ENCODE measurements around the gene ARHGAP8. TPM values are rescaled to one million over a fixed set of nuclear protein-coding genes. Genes with fewer than 3 reads are reported as not detected.
"Not testable (repeated sequence)": the region's sequence is repeated elsewhere in the genome, so short reads cannot be mapped to it uniquely, and the experiment has no call there.

The ARHGAP8 gene
- total RNA-seq, 1 donor from 2014 or later, result 46.7 TPM

- DNase-seq (ENCODE audit: low spot score), result not testable (repeated sequence)
These were observed 106.4 kb downstream of the ARHGAP8 start for GRCh38 chr22:44858819-44859218.

- DNase-seq (ENCODE audit: low spot score), result no peak
These were observed 107.3 kb downstream of the ARHGAP8 start for GRCh38 chr22:44859641-44860040.

GRCh38 chr22:44860311-44860710 lies 107.9 kb downstream of the ARHGAP8 start:
- DNase-seq (ENCODE audit: low spot score), result no peak

GRCh38 chr22:44861245-44861644 lies 108.9 kb downstream of the ARHGAP8 start:
- no peak for DNase-seq (ENCODE audit: low spot score)

DNA sequence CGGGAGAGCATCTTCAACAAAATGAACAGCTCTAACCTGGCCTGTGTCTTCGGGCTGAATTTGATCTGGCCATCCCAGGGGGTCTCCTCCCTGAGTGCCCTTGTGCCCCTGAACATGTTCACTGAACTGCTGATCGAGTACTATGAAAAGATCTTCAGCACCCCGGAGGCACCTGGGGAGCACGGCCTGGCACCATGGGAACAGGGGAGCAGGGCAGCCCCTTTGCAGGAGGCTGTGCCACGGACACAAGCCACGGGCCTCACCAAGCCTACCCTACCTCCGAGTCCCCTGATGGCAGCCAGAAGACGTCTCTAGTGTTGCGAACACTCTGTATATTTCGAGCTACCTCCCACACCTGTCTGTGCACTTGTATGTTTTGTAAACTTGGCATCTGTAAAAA lies 109.9 kb downstream of the ARHGAP8 start:
- no peak for DNase-seq (ENCODE audit: low spot score)

DNA sequence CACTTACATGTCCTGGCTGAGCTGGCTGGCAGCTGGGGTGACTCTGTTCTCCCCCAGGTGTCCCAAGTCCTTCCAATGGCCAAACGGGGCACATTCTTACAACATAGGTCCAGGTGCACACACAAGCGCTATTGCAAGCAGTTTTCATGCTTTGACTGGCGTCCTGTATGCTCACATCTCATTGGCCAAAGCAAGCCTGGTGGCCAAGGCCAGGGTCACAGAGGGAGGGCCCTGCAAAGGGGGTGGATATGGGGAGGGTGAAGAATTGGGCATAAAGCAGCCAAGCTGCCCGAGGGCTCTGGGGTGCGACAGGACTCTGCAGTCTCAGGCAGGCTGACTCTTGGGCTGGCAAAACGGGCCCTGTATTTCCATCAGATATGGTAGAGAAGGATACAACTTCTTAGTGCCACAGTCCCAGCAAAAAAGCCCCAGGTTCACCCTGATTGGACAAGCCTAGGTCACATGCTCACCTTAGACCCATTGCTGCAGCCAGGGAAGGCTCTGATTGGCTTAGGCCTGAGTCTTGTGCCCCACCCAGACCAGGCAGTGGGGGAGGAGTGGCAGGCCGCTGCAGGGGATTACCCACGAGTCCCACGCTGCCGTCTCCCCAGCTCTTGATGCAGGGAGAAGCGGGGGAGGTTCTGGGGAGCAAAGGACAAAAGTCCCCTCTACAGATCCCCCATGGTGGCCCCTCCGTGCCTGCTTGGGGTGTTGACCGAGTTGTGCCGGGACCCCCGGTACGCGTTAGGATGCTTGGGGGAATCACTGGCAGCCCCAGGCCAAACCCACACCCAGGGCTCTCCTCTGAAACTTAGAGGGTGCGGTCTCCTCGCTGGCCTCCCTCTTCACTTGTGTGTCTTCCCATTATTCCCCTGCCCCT lies 110.8 kb downstream of the ARHGAP8 start:
- no peak for DNase-seq (ENCODE audit: low spot score)

DNA sequence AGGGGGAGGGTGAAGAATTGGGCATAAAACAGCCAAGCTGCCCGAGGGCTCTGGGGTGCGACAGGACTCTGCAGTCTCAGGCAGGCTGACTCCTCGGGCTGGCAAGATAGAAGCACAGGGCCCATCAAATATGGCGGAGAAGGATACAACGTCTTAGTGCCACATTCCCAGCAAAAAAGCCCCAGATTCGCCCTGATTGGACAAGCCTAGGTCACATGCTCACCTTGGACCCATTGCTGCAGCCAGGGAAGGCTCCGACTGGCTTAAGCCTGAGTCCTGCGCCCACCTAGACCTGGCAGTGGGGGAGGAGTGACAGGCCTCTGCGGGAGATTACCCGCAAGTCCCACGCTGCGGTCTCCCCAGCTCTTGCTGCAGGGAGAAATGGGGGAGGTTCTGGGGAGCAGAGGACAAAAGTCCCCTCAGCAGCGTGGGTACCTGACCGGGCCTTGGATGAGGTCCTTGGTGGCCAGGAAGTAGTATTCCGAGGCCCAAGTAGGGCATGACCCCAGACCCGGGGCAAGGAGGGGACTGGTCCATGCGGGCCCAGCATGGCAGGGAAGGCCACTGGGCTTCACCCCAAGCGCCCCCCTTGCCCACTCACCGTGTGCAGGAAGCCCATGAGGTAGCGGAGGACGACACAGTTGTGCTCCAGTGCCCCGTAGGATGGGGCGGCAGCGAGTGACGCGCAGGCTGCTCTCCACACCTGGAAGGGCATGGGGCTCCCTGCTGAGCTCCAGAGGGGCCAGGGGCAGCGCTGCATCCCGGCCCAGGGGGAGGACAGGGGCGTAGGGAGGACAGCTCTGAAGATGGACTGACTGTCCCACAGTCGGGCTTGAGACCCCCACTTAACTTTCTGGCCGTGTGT lies 113.0 kb downstream of the ARHGAP8 start:
- no peak for DNase-seq (ENCODE audit: low spot score)

GRCh38 chr22:44869196-44869595 lies 116.8 kb downstream of the ARHGAP8 start:
- no peak for DNase-seq (ENCODE audit: low spot score)

DNA sequence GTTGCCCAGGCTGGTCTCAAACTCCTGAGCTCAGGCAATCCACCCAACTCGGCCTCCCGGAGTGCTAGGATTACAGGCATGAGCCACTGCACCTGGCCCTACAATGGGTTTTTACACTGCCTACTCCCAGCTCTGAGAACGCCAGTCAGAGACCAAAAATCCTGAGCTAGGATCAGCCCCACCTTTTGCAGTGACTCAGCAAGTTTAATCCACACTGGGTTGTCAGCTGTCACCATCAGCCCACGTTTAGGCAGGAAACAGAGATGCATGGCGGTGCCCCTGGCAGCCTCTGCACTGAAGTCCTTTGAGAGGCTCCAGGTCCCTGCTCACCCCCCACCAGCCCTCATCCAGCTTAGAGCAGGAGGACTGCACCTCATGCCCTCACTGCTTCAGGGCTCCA lies 117.6 kb downstream of the ARHGAP8 start:
- no peak for DNase-seq (ENCODE audit: low spot score)

DNA sequence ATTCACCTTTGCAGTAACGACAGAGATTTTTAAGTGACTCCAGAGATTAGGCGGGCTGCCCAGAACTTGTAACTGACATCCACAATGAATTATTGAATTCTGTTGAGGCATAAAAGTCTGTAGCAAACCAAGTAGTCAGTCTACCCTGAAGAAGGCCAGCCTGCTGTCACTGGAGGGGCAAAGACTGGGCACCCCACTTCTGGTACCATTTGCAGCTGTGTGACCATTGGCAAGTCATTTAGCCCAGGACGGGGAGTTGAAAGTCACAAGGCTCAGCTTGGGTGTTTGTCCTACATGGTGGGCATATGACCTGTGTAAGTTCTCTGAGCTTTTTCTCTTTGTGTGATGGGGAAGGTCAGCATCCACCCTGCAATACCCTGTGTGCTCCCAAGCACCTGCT lies 119.4 kb downstream of the ARHGAP8 start:
- DNase-seq (ENCODE audit: low spot score), result no peak

GRCh38 chr22:44876921-44877320 lies 124.5 kb downstream of the ARHGAP8 start:
- no peak for DNase-seq (ENCODE audit: low spot score)

GRCh38 chr22:44878483-44879300 lies 126.3 kb downstream of the ARHGAP8 start:
- DNase-seq (ENCODE audit: low spot score), result no peak

GRCh38 chr22:44879301-44879680 lies 126.9 kb downstream of the ARHGAP8 start:
- DNase-seq (ENCODE audit: low spot score), result no peak

- no peak for DNase-seq (ENCODE audit: low spot score)
These were observed 128.4 kb downstream of the ARHGAP8 start for GRCh38 chr22:44880610-44881290.

- DNase-seq (ENCODE audit: low spot score), result no peak
These were observed 129.2 kb downstream of the ARHGAP8 start for GRCh38 chr22:44881624-44882023.

DNA sequence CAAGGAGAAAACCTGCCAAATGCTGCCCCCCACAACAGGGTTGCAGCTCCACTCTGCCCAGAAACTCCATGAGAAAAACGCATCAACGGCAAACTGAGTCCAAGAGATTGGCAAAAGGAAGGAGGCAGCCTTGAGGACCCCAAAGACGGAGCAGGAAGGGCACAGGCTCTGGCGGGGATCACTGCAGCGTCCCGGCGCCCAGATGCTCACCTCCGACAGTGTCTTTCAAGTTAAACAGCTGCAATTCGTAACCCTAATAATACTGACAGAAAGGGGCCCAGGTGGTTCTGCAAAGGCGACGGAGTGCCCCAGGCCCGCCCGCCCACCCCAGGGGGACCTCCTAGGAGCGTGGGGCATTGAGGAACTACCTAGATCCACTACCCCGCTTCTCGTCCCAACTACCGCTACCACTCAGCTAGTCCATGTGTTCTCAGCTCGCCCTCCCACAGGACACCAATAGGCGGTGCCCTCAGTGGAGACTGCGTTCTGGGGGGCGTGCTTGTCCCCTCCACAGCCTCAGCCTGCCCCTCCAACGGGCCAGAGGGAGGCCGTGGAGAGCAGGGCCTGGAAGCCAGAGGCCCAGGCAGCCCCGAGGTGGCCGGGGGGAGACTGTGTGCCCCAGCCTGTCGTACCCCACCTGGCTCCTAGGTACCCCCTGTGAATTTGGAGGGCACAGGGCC lies 130.0 kb downstream of the ARHGAP8 start:
- no peak for DNase-seq (ENCODE audit: low spot score)

DNA sequence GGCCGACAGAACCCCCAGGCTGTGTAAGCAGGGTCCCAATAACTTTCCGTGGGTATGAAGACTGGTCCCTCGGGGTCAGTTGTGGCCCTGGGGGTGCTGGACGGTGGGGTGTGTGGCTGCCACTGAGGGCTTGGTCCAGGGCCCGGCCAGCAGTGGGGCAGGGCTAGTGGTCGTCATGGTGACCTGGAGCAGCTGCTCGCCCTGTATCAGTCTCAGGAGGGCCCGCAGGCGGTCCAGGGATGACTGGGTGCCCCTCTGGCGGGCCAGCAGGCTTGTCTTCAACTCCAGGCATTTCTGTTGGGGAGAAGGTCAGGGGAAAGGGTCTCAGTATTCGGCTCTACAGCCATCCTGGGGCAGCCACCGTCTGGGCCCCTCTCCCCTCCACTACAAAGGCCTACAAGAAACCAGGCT lies 130.6 kb downstream of the ARHGAP8 start:
- no peak for DNase-seq (ENCODE audit: low spot score)

GRCh38 chr22:44884562-44884961 lies 132.2 kb downstream of the ARHGAP8 start:
- no peak for DNase-seq (ENCODE audit: low spot score)

DNA sequence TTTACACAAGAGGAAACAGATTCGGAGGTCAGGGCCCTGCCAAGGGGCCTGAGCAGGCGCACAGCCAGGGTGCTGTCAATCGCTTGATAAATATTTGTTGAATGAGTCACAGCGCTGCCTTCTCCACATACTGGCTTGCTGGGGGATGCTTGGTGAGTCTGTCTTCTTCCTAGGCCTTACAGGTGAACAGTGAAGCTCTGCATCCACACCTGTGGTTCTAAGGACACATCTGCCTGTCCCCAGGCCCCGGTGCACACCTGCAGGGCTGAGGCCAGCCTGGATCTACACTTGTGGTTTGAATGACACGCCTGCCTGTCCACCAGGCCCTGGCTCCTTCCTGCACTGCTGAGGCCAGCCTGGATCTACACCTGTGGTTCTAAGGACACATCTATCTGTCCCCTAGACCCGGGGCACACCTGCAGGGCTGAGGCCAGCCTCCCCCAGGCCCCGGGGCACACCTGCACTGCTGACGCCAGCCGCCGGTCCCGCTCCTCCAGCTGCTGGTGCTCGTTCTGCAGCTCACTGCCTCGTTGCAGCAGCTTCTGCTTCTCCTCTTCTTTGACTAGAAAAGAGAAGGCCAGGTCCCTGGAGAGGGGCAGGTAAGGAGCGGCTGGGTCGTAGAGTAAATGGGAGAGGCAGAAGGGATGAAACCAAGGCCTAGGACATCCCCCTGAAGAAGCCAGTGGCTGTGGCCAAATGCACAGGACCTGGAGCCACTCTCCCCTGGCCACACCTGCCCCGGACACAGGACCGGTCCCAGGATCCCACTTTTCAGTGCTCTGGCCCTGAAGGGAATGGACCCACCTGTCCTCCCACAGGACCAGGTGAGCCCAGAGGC lies 132.8 kb downstream of the ARHGAP8 start:
- no peak for DNase-seq (ENCODE audit: low spot score)

Measured in mucosa of gallbladder (tissue), 1 donor.